Activated CD4-positive, alpha-beta T cell treated with anti-CD3 and anti-CD28 coated beads for 4 hours (primary cell): ENCODE data around the gene RENBP.

Experiments
- DNase-seq, 2 donors: peaks; one replicate each; pipeline ENCODE4 v3.0.0-alpha.2; 2020

The RENBP gene

DNA sequence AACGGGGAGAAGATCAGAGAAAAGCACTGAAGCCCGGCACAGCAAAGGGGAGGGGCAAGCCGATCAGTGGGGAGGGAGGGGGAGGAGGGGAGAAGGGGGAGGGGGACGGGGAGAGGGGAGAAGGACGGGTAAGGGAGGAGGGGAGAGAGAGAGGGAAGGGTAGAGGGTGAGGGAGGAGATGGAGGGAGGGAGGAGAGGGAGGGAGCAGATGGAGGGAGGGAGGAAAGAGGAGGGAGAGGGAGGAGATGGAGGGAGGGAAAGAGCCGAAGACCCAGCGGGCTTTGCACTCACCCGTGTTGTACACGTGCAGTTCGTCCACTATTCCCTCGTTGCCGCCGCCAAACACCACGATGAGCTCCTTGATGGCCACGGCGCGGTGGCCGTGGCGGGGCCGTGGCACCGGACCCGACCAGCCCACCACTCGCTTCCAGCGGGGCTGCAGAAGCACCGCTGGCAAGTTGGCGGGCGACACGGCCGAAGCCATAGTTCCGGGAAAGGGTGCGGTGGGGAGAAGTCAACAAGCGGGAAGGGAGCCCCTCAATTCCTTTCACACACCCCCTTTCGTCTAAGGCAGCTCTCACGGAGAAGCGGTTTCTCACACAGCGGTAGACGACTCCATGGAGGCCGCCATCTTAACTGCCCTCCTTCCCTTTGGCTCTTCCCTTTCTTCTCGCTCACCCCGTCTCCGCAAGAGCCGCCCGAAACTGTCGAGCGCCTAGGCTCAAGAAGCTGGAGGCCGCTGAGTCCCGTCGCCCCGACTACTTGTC, 26.1 kb upstream of the RENBP start:
- peak; percentile 38 to 39 for DNase-seq

DNA sequence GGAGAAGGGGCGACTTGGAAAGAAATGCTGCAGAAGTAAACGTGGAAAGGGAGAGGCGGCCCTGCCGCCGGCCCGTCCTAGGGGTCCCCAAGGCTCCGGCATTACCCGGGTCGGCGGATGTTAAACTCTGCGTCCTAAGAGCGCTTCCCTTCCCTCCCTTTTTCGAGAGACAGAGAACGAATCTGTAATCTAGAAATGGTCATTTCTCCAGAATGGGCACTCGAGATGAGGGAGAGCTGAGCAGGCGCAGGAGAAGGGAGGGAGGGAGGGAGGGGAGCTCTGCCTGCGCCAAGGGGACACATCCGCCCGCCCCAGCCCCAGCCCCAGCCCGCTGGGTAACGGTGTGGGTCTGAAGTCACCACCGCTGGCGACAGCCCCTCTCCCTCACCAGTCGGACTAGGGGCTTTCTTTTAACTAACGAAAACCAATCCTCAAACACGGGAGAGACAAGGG, 25.5 kb upstream of the RENBP start:
- no peak for DNase-seq

GRCh38 chrX:153969125-153969903, 24.9 kb upstream of the RENBP start:
- DNase-seq = no peak

DNA sequence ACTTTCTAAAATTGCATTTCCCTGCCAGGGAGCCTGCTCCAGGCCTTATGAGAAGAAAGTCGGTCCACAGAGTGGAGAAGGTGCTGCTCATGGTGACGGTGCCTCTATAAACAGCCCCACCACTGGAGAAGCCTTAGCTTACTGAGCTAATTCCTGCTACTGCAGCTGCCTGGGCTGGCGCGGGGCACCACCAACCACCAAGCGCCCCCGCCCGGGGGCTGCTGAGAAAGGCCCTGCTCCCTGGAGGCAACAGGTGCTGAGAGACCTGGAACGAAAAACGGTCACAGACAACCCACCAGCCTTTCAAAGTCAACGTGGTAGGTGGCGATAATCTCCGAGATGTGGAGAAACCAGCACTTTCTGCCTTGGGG, 24.3 kb upstream of the RENBP start:
- DNase-seq = peak; percentile 38 to 42

DNA sequence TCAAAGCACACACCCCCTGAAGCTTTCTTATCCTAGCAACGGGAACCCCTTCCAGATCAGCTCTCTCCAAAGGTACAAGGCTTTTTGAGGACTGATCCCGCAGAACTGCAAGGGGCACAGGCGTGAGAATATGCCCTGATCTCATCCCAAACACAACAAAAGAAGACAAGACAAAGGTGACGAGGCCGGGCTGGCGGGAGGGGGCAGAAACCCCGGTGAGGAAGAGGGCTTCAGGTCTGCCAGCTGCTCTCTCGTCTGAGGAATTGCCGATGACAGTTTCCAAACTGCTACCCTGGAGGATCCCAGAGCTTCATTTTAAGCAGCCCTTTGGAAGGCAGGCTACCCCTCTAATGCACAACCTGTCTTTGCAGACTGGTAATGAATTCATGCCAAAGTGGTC, 23.8 kb upstream of the RENBP start:
- DNase-seq = no peak

- peak in 1 of 2 donors; percentile 36 for DNase-seq
Measured at GRCh38 chrX:153967536-153968224, 23.2 kb upstream of the RENBP start.

- peak; percentile 55 to 59 for DNase-seq
Measured at GRCh38 chrX:153966841-153967535, 22.5 kb upstream of the RENBP start.

DNA sequence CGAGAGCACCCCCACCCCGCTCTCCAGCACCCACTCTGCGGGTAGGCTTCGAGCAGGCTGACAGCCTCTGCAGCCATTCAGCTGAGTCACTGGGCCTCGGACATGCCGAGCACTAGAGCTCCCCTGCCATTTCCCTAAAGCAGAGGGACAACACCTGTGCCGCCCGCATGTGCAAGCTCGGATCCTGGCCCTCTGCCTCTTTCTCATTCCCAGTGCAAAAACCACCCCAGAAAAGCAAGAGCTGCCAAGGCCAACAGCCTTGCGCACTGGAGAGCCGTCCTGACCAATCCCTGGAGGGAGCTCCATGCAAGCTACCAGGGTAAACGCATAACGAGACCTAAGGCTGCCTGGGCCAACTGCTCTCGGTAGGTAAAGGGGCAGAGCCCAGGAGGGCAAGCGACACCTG, 21.8 kb upstream of the RENBP start:
- no peak for DNase-seq

- no peak for DNase-seq
Measured at GRCh38 chrX:153965406-153965805, 21.0 kb upstream of the RENBP start.

DNA sequence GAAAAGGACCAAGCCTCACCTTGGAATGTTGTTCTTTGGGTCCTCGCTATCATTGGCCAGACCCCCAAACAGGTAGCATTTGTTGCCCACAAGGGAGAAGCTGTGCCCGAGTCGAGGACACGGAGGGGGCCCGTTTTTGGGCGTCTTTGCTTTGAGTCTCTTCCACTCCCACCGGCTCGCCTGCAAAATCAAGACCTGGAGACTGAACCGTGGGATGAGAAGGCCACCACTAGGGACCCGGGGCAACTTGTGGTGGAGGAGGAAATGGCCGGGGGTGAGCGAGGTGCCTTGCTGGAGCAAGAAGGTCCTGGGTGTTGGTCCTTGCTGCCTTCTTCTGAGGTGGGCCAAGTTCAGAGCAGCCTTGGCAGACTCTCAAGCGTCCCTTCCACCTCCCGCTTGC, 19.7 kb upstream of the RENBP start:
- no peak for DNase-seq

DNA sequence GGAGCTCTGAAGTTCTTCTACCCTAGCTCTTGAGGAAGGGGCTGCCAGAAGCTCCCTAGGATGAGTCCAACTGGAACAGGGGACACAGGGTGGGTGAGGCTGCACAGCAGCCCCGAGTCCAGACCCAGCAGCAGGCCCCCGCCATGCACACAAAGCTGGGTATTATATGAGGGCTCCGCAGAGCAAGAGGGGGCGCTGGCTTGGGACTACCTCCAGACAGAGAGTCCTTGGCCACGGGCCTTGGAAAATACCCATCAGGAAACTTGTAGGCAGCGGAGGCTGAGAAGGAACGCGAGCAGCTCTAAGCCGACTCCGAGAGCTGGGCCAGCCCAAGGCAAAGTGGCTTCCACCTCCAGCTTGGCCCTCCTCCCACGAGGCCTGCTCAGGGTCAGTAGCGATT, 19.1 kb upstream of the RENBP start:
- no peak for DNase-seq

GRCh38 chrX:153961292-153961691, 16.8 kb upstream of the RENBP start:
- DNase-seq = no peak

DNA sequence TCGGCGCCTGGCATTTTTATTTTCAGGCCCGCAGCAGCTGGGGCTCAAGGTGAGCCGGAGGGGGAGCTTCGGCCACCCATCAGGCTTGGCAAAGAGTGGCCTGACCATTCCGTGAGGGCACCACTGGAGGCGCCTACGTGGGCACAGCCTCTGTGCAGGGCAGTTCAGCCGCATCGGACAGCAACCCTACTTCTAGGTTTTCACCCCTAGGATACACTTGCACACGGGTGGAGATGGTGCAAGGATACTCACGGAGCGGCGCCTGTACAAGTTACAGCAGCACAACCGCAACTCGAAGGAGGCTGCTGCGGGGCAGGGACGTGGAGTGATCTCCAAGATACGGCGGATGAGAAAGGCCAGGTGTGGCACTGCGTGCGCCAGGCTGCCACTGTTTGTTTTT, 16.3 kb upstream of the RENBP start:
- DNase-seq = no peak

GRCh38 chrX:153960077-153960476, 15.6 kb upstream of the RENBP start:
- no peak for DNase-seq

- no peak for DNase-seq
Measured at GRCh38 chrX:153959649-153960048, 15.2 kb upstream of the RENBP start.

DNA sequence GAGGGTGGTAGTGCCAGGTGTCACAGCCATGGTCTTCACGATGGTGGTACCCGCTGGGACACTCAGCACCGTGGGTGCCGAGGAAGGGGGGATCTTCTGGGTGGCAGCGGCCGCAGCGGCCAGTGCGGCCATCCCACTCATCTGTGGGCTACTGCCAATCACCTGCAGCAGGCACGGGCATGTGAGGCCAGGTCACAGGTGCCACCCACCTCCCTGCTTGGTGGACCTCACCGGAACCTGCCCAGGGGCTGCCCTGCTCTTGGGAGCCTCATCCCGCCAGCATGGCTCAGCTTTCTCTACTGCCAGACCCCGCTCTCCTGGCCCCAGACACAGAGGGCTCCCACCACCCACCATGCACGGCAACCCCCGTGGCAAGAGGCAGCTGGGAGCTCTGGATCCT, 14.2 kb upstream of the RENBP start:
- DNase-seq = no peak

GRCh38 chrX:153957224-153957623, 12.8 kb upstream of the RENBP start:
- DNase-seq = no peak

GRCh38 chrX:153956044-153956907, 11.8 kb upstream of the RENBP start:
- DNase-seq = no peak

GRCh38 chrX:153955228-153955732, 10.8 kb upstream of the RENBP start:
- no peak for DNase-seq

DNA sequence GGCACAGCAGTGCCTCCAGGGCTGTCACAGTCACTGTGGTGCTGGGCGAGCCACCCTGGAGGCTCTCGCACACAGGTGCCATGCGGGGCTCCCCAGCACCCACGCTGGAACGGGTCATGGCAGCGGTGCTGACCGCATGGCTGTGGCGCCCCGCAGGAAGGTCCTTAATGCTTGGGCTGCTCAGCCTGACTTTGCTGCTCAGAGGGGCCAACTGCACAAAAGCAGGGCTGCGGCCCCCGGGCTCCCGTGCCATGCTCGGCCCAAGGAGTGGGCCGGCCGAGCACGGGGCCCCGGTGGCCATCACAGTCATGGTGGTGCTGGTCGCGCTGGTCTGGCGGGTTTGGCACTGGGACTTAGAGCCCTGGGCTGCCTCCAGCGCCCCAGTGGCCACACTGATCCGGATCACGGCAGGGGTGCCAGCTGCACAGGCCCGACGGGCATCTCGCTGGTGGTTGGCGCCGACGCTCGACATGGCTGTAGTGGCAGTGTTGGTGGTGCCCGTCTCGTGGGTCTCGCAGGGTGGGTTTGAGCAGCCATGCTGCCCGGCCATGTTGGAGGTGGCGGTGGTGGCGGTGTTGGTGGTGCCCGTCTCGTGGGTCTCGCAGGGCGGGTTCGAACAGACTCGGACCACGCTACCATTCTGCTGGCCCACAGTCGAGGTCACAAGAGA, 10.2 kb upstream of the RENBP start:
- DNase-seq = no peak

- DNase-seq = no peak
Measured at GRCh38 chrX:153953892-153954557, 9.6 kb upstream of the RENBP start.
